T-helper 17 cell (primary cell): ENCODE results near the gene CTNND2. TPM values are rescaled to one million over a fixed set of nuclear protein-coding genes. Genes with fewer than 3 reads are reported as not detected.

ENCODE experiments used
- ATAC-seq: fragments of 150-1000 bp; cut with Tn5 transposase; 2 replicates; pipeline ENCODE4 v1.10.0; 2021; ENCODE audit warnings: mild to moderate bottlenecking, moderate library complexity
- DNase-seq, 3 donors: peaks; one replicate each; pipeline versions ENCODE4 v3.0.0 to v3.0.0-alpha.2; 2020 to 2021
- H3K9me3 ChIP-seq: one replicate; pipeline ENCODE4 v1.7.0; 2013; ENCODE audit warnings: low read length, mild to moderate bottlenecking; ENCODE audit not compliant: control insufficient read depth, poor library complexity, severe bottlenecking
- H3K27ac Mint-ChIP-seq: one replicate; pipeline ENCODE4 v1.8.0; 2022; ENCODE audit warnings: mild to moderate bottlenecking, moderate library complexity, mixed read lengths
- H3K27me3 Mint-ChIP-seq: one replicate; pipeline ENCODE4 v1.8.0; 2022; ENCODE audit warnings: mixed read lengths
- H3K36me3 Mint-ChIP-seq: one replicate; pipeline ENCODE4 v1.8.0; 2022; ENCODE audit warnings: low read depth, mixed read lengths
- H3K4me1 Mint-ChIP-seq: one replicate; pipeline ENCODE4 v1.8.0; 2022; ENCODE audit warnings: mild to moderate bottlenecking, mixed read lengths
- H3K4me3 Mint-ChIP-seq: one replicate; pipeline ENCODE4 v1.8.0; 2022; ENCODE audit warnings: mild to moderate bottlenecking, moderate library complexity, mixed read lengths
- total RNA-seq, 4 donors: library from RNA in 2 of 4; stranded (reverse) in 2 of 4; gene quantifications; one replicate each; pipeline ENCODE4 v1.2.3 and lab custom pipeline; 2022 to 2026

Gene CTNND2
- total RNA-seq, 2 donors from 2014 or later = 0.94 to 1.6 TPM

DNA sequence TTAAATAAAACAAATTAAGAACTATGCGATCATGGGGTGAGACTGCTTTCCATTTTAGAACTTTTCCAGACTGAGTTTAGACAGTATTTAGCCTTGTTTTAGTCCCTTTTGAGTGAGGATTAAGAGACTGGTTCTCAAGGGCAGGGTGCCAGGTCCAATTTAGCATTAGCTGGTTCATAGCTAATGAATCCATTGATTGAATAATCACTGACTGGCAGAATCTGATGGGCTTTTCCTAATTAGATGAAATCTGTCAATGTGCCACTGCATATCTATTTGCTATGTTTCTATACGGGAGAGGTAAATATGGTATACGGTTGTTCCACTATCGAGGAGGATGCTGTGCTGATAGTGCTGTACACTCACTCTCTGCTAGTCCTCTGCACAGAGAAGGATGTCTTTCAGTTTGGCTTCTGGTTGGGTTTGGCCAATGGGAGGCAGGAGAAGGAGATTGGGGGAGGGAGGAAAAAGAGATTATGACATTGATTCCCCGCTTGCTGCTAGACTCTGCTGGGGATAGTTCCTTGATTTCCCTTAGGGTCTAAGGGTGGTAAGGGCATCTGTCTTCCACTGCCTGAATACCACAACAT is 496.6 kb downstream of the CTNND2 start:
- no peak for DNase-seq
- no peaks in the 10 kb centered on the region for H3K27me3 Mint-ChIP-seq
- H3K4me1 Mint-ChIP-seq = no peaks in the 10 kb centered on the region
- no peaks in the 10 kb centered on the region for H3K9me3 ChIP-seq
- H3K4me3 Mint-ChIP-seq = no peak overlapping the region
- H3K36me3 Mint-ChIP-seq = no peaks in the 10 kb centered on the region
- H3K27ac Mint-ChIP-seq = no peak overlapping the region
- ATAC-seq = no peak

DNA sequence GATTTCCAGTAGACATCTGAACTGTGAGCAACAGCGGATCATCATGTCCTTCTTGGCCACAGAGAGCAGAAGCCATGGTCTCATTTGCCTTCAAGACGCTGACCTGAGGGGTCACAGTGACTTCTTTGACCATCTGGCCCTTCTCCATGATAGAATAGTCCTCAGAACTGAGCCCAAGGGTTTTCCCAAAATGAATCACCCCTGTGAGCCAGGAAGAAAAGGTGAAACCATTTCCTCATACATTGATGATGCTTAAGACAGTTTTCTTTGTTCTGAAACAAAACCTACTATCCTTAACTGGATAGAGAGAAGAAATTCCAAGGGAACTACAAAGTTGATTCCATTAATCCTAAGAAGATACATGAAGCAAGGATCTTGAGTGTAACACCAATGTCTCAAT is 503.9 kb downstream of the CTNND2 start:
- Mint-ChIP-seq H3K27ac (no peak overlapping the region), H3K27me3 (peaks cover 26% of the 10 kb centered on the region)
- no peak for DNase-seq

DNA sequence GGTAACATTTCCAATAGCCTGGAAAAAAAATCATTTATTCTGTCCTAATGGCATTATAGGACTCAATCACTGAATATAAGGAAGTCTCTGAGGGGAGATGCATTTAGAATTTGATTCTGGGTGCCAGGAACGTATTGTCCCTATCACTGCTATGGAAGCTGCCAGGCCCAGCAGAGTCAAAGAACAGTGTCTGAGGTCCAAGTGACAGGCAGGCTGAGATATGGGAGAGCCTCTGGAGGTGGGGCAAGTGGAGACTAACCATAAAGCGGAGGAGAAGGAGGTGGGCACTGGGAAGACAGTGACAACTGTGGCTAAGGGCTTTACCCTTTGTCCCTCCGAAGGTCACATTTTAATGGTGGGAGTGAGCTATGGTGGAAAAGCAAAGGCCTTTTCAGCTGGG is 505.5 kb downstream of the CTNND2 start:
- DNase-seq = no peak
- Mint-ChIP-seq H3K27me3 (peaks cover 32% of the 10 kb centered on the region), H3K27ac (no peak overlapping the region), H3K4me3 (no peak overlapping the region), H3K36me3 (no peaks in the 10 kb centered on the region), H3K4me1 (no peaks in the 10 kb centered on the region)
- H3K9me3 ChIP-seq = no peaks in the 10 kb centered on the region
- no peak for ATAC-seq

More for the DNA sequence above, 503.9 kb downstream of the CTNND2 start:
- H3K36me3 Mint-ChIP-seq = no peaks in the 10 kb centered on the region
- no peaks in the 10 kb centered on the region for H3K4me1 Mint-ChIP-seq
- no peak for ATAC-seq
- H3K4me3 Mint-ChIP-seq = no peak overlapping the region
- H3K9me3 ChIP-seq = no peaks in the 10 kb centered on the region

DNA sequence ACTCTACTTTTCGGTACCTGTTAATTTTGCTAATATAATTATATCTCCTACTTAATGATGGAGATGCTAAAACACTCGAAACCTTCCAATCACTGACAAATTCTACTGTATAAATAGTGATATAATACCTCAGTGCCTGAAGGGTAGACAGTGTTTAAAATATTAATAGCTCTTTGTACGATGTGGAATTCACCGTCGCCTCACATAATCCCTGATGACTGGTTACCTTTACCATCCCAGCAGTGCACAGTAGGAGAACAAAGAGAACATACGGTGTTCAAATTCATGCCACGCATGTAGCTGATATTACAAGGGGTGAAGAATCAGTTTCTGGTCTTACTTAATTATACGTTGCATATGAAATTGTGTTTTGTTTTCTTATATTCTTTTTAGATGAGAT is 506.7 kb downstream of the CTNND2 start:
- H3K4me3 Mint-ChIP-seq = no peak overlapping the region
- no peaks in the 10 kb centered on the region for H3K4me1 Mint-ChIP-seq
- no peaks in the 10 kb centered on the region for H3K36me3 Mint-ChIP-seq
- H3K9me3 ChIP-seq = no peaks in the 10 kb centered on the region
- DNase-seq = no peak
- no peak overlapping the region for H3K27ac Mint-ChIP-seq
- H3K27me3 Mint-ChIP-seq = peaks cover 42% of the 10 kb centered on the region
- no peak for ATAC-seq

DNA sequence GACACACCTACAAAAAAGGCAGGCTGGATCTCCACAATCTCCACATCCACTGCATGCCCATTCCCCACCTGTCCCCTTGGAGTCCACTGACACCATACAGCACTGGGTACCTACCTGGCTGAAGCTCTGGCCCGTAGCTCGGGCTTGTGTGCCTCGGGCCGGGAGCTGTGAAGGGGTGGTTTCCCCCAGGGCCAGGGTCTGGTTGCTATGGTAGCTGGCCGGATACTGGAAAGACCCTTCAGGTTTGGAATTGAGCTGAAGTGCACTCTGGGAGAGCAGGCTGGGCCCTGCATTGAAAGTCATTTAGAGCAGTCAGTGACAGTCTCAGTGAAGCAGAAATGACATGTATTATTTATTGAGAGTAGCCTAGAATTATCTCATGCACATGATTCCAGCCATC is 507.3 kb downstream of the CTNND2 start:
- Mint-ChIP-seq H3K4me1 (no peaks in the 10 kb centered on the region), H3K27me3 (peaks cover 42% of the 10 kb centered on the region), H3K27ac (no peak overlapping the region), H3K36me3 (no peaks in the 10 kb centered on the region), H3K4me3 (no peak overlapping the region)
- ATAC-seq (no peak), DNase-seq (no peak)
- no peaks in the 10 kb centered on the region for H3K9me3 ChIP-seq

- DNase-seq (no peak), ATAC-seq (no peak)
- Mint-ChIP-seq H3K27me3 (peaks cover 53% of the 10 kb centered on the region), H3K4me3 (no peak overlapping the region), H3K4me1 (no peaks in the 10 kb centered on the region), H3K27ac (no peak overlapping the region), H3K36me3 (no peaks in the 10 kb centered on the region)
- H3K9me3 ChIP-seq = no peaks in the 10 kb centered on the region
Measured at GRCh38 chr5:11394933-11395332, 509.3 kb downstream of the CTNND2 start.

DNA sequence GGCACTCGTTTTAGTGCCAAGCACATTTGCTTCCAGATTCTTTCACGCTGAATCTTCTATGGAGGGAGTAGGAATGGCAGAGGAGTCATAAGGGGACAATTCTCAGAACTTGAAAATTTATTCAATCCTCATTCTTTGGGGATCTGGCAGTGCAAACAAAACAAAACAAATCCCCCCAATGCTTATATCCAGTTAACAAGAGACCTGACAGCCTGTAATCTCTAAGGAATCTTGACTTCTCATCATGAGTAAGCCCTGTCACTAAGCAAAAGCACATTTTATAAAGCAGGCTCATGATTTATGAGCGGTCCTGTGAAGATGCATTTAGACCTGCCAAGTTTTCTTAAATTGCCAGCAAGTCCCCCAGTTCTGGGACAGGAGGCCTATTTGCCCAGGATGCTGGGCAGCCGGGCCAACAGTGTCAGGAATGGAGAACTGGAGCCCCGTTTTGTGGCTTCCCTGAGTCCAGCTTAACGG is 513.9 kb downstream of the CTNND2 start:
- Mint-ChIP-seq H3K36me3 (peaks cover 2% of the 10 kb centered on the region), H3K27ac (no peak overlapping the region), H3K27me3 (peaks cover 49% of the 10 kb centered on the region), H3K4me3 (no peak overlapping the region), H3K4me1 (peaks cover 7% of the 10 kb centered on the region)
- DNase-seq (no peak), ATAC-seq (no peak)
- H3K9me3 ChIP-seq = no peaks in the 10 kb centered on the region

GRCh38 chr5:11387382-11387781 is 516.9 kb downstream of the CTNND2 start:
- DNase-seq (no peak), ATAC-seq (no peak)
- no peaks in the 10 kb centered on the region for H3K9me3 ChIP-seq
- Mint-ChIP-seq H3K36me3 (peaks cover 4% of the 10 kb centered on the region), H3K27ac (no peak overlapping the region), H3K4me3 (no peak overlapping the region), H3K4me1 (peaks cover 13% of the 10 kb centered on the region), H3K27me3 (peaks cover 56% of the 10 kb centered on the region)

DNA sequence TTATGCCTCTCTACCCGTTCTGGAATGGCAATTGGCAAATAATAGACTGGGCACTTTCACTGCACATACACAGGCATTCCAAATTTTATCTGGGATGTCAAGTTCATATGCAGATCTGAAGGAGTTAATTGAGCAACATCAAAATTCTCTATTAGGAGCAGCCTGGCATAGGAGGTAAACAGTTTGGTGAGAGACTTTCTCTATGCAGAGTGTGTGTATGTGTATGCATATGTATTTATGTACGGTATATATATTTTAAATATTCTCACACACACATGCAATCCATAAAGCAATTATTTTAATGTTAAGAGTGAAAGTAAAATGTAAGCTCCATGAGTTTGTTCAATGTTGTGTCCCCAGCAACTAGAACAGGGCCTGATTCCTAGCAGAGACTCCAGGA is 517.8 kb downstream of the CTNND2 start:
- DNase-seq (no peak), ATAC-seq (no peak)
- Mint-ChIP-seq H3K27me3 (peaks cover 59% of the 10 kb centered on the region), H3K4me1 (peaks cover 13% of the 10 kb centered on the region), H3K4me3 (no peak overlapping the region), H3K27ac (no peak overlapping the region), H3K36me3 (peaks cover 4% of the 10 kb centered on the region)
- no peaks in the 10 kb centered on the region for H3K9me3 ChIP-seq

GRCh38 chr5:11385901-11386293 is 518.3 kb downstream of the CTNND2 start:
- ATAC-seq (no peak), DNase-seq (no peak)
- peak overlapping the region; percentile 63 for H3K4me3 Mint-ChIP-seq
- H3K36me3 Mint-ChIP-seq = peaks cover 4% of the 10 kb centered on the region
- no peak overlapping the region for H3K27ac Mint-ChIP-seq
- H3K9me3 ChIP-seq = no peaks in the 10 kb centered on the region
- peaks cover 63% of the 10 kb centered on the region for H3K27me3 Mint-ChIP-seq
- H3K4me1 Mint-ChIP-seq = peaks cover 13% of the 10 kb centered on the region

- H3K36me3 Mint-ChIP-seq = peaks cover 4% of the 10 kb centered on the region
- H3K27me3 Mint-ChIP-seq = peaks cover 62% of the 10 kb centered on the region
- H3K4me1 Mint-ChIP-seq = peaks cover 13% of the 10 kb centered on the region
- peak overlapping the region; percentile 63 for H3K4me3 Mint-ChIP-seq
- no peak for DNase-seq
- peak; percentile 20 for ATAC-seq
- H3K27ac Mint-ChIP-seq = no peak overlapping the region
- H3K9me3 ChIP-seq = no peaks in the 10 kb centered on the region
Measured at GRCh38 chr5:11385251-11385900, 518.9 kb downstream of the CTNND2 start.

- ATAC-seq = peak; percentile 30
- no peaks in the 10 kb centered on the region for H3K9me3 ChIP-seq
- H3K36me3 Mint-ChIP-seq = peaks cover 4% of the 10 kb centered on the region
- DNase-seq = no peak
- H3K27ac Mint-ChIP-seq = no peak overlapping the region
- peaks cover 13% of the 10 kb centered on the region for H3K4me1 Mint-ChIP-seq
- peaks cover 62% of the 10 kb centered on the region for H3K27me3 Mint-ChIP-seq
- peak overlapping the region; percentile 75 for H3K4me3 Mint-ChIP-seq
Measured at GRCh38 chr5:11384441-11385250, 519.6 kb downstream of the CTNND2 start.

DNA sequence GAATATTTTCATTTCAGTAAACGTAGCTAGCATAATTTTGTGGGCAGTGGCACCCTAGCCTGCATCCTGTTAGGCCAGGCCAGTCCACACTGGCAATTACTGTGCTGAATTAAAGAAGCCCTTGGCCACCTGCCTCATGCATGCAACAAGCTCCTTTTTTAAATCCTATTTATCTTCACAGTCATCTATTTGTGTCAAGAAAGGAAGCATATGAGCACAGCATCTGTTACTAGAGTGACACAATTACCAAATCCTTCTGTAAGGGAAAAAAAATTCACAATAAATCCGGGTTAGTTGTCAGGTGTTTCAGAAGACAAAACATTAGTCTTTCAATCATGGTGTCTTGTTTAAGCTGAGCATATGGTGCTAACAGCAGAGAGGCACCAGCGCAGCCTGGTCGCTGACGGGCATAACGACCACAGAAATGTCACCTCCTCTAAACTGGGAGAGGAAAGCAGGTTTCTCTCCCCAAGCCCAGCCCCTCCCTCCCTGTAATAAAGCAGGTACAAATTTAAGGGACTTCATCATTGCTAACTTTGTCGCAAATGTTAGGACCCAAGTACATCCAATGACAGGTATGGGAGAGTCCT is 520.6 kb downstream of the CTNND2 start:
- DNase-seq = no peak
- H3K4me3 Mint-ChIP-seq = no peak overlapping the region
- H3K9me3 ChIP-seq = no peaks in the 10 kb centered on the region
- ATAC-seq = no peak
- peaks cover 13% of the 10 kb centered on the region for H3K4me1 Mint-ChIP-seq
- no peak overlapping the region for H3K27ac Mint-ChIP-seq
- H3K36me3 Mint-ChIP-seq = peaks cover 4% of the 10 kb centered on the region
- H3K27me3 Mint-ChIP-seq = peaks cover 62% of the 10 kb centered on the region
